H9 (cell line): ENCODE results near the gene DYNC1I2. TPM values are rescaled to one million over a fixed set of nuclear protein-coding genes. Genes with fewer than 3 reads are reported as not detected.

Experiments used
- DNase-seq: peaks from one replicate; pipeline ENCODE4 v3.0.0-alpha.2; 2017
- H2AFZ ChIP-seq: one replicate; pipeline ENCODE4 v1.6.1; 2013; ENCODE audit warnings: mild to moderate bottlenecking, low read length, control low read depth, moderate library complexity
- H2AK5ac ChIP-seq: 2 replicates; pipeline ENCODE4 v1.6.1; 2013; ENCODE audit warnings: low read length, control low read depth, mixed read lengths; ENCODE audit not compliant: insufficient read length
- H2BK120ac ChIP-seq: one replicate; pipeline ENCODE4 v1.6.1; 2013; ENCODE audit warnings: low read depth, mild to moderate bottlenecking, low read length, control low read depth, inconsistent platforms; ENCODE audit not compliant: poor library complexity, severe bottlenecking
- H2BK12ac ChIP-seq: 2 replicates; pipeline ENCODE4 v1.6.1; 2013; ENCODE audit warnings: low read length, control low read depth, mixed read lengths, low read depth; ENCODE audit not compliant: insufficient read length
- H2BK15ac ChIP-seq: 2 replicates; pipeline ENCODE4 v1.6.1; 2013; ENCODE audit warnings: low read depth, low read length, control low read depth
- H2BK20ac ChIP-seq: one replicate; pipeline ENCODE4 v1.6.1; 2013; ENCODE audit warnings: low read depth, mild to moderate bottlenecking, low read length, control low read depth, inconsistent platforms; ENCODE audit not compliant: poor library complexity, severe bottlenecking
- H2BK5ac ChIP-seq: 2 replicates; pipeline ENCODE4 v1.6.1; 2013; ENCODE audit warnings: low read length, control low read depth, mixed read lengths; ENCODE audit not compliant: insufficient read length
- H3K14ac ChIP-seq: 2 replicates; pipeline ENCODE4 v1.6.1; 2013; ENCODE audit warnings: low read length, control low read depth; ENCODE audit not compliant: insufficient read depth
- H3K18ac ChIP-seq: 2 replicates; pipeline ENCODE4 v1.6.1; 2013; ENCODE audit warnings: low read depth, mild to moderate bottlenecking, mixed read lengths, low read length, control low read depth; ENCODE audit not compliant: insufficient read length
- H3K23ac ChIP-seq: 2 replicates; pipeline ENCODE4 v1.6.1; 2013; ENCODE audit warnings: low read length, control low read depth, mixed read lengths, low read depth; ENCODE audit not compliant: insufficient read length
- H3K23me2 ChIP-seq: 2 replicates; pipeline ENCODE4 v1.6.1; 2013; ENCODE audit warnings: low read depth, mild to moderate bottlenecking, mixed read lengths, low read length, control low read depth; ENCODE audit not compliant: insufficient read length, poor library complexity, severe bottlenecking
- H3K27ac ChIP-seq: 2 replicates; pipeline ENCODE4 v1.5.1; 2013; ENCODE audit warnings: low read length, control low read depth, mixed read lengths, low read depth; ENCODE audit not compliant: insufficient read length
- H3K27me3 ChIP-seq: 2 replicates; pipeline ENCODE4 v1.6.1; 2013; ENCODE audit warnings: low read length, control low read depth, inconsistent platforms; ENCODE audit not compliant: insufficient read depth
- H3K4ac ChIP-seq: 2 replicates; pipeline ENCODE4 v1.6.1; 2013; ENCODE audit warnings: low read depth, mild to moderate bottlenecking, control low read depth, inconsistent platforms, low read length, moderate library complexity
- H3K4me1 ChIP-seq: 2 replicates; pipeline ENCODE4 v1.6.1; 2013; ENCODE audit warnings: low read length, control low read depth, inconsistent platforms; ENCODE audit not compliant: insufficient read depth
- H3K4me2 ChIP-seq: 2 replicates; pipeline ENCODE4 v1.6.1; 2013; ENCODE audit warnings: low read length, control low read depth, mixed read lengths; ENCODE audit not compliant: insufficient read length, insufficient read depth
- H3K56ac ChIP-seq: 2 replicates; pipeline ENCODE4 v1.6.1; 2013; ENCODE audit warnings: low read depth, mild to moderate bottlenecking, mixed read lengths, low read length, control low read depth; ENCODE audit not compliant: insufficient read length
- H3K79me1 ChIP-seq: 2 replicates; pipeline ENCODE4 v1.6.1; 2013; ENCODE audit warnings: low read depth, mild to moderate bottlenecking, moderate library complexity, low read length, control low read depth, inconsistent platforms; ENCODE audit not compliant: insufficient read depth, poor library complexity, severe bottlenecking
- H3K79me2 ChIP-seq: 2 replicates; pipeline ENCODE4 v1.6.1; 2013; ENCODE audit warnings: low read length, control low read depth, inconsistent platforms; ENCODE audit not compliant: insufficient read depth
- H3K9ac ChIP-seq: 2 replicates; pipeline ENCODE4 v1.6.1; 2013; ENCODE audit warnings: low read length, control low read depth, mixed read lengths; ENCODE audit not compliant: insufficient read length; ENCODE audit errors: extremely low read depth
- H3K9me3 ChIP-seq: one replicate; pipeline ENCODE4 v1.6.1; 2013; ENCODE audit warnings: low read depth, low read length, inconsistent platforms; ENCODE audit not compliant: control insufficient read depth
- H3T11ph ChIP-seq: one replicate; pipeline ENCODE4 v1.6.1; 2013; ENCODE audit warnings: mild to moderate bottlenecking, low read length, control low read depth, inconsistent platforms
- H4K20me1 ChIP-seq: one replicate; pipeline ENCODE4 v1.6.1; 2013; ENCODE audit not compliant: control insufficient read depth, insufficient read length, insufficient read depth
- H4K5ac ChIP-seq: 2 replicates; pipeline ENCODE4 v1.6.1; 2013; ENCODE audit warnings: low read depth, mild to moderate bottlenecking, mixed read lengths, low read length, control low read depth; ENCODE audit not compliant: insufficient read length
- H4K8ac ChIP-seq: replicated peaks from 2 replicates; pipeline ENCODE4 v1.6.1; 2013; ENCODE audit warnings: low read length, control low read depth, mixed read lengths, low read depth; ENCODE audit not compliant: insufficient read length
- H4K91ac ChIP-seq: 2 replicates; pipeline ENCODE4 v1.6.1; 2013; ENCODE audit warnings: low read depth, mild to moderate bottlenecking, moderate library complexity, mixed read lengths, low read length, control low read depth; ENCODE audit not compliant: insufficient read length
- H3K27ac Mint-ChIP-seq, 3 experiments: 2 replicates in 2 of 3; 3 replicates in 1 of 3; pipeline ENCODE4 v1.8.0; 2020 to 2021; ENCODE audit warnings: mixed read lengths in 3 of 3, mild to moderate bottlenecking in 1 of 3, moderate library complexity in 1 of 3
- H3K27me3 Mint-ChIP-seq: 2 replicates; pipeline ENCODE4 v1.8.0; 2021; ENCODE audit warnings: low read depth, mild to moderate bottlenecking, moderate library complexity, mixed read lengths
- H3K36me3 Mint-ChIP-seq, 3 experiments: 2 replicates in 2 of 3; 3 replicates in 1 of 3; pipeline ENCODE4 v1.8.0; 2020 to 2021; ENCODE audit warnings: low read depth in 3 of 3, mixed read lengths in 3 of 3; ENCODE audit not compliant: insufficient read depth in 1 of 3
- H3K4me1 Mint-ChIP-seq, 2 experiments: 2 replicates each; pipeline ENCODE4 v1.8.0; 2020; ENCODE audit warnings: mixed read lengths in 2 of 2
- H3K4me3 Mint-ChIP-seq, 2 experiments: 2 replicates in 1 of 2; 3 replicates in 1 of 2; pipeline ENCODE4 v1.8.0; 2020 to 2021; ENCODE audit warnings: mild to moderate bottlenecking in 2 of 2, mixed read lengths in 2 of 2, moderate library complexity in 1 of 2
- H3K9me3 Mint-ChIP-seq, 2 experiments: 2 replicates in 1 of 2; 3 replicates in 1 of 2; pipeline ENCODE4 v1.8.0; 2020; ENCODE audit warnings: mild to moderate bottlenecking in 2 of 2, mixed read lengths in 2 of 2, moderate library complexity in 1 of 2
- CTCF ChIP-seq: fragments of 200-600 bp; sonication (generic); conservative IDR thresholded peaks from 3 replicates; pipeline ENCODE4 v1.8.0; 2021; ENCODE audit warnings: antibody characterized with exemption, mild to moderate bottlenecking
- whole genome bisulfite sequencing: extraction: QIAGEN DNeasy Blood & Tissue Kit; methylation state at CpG from one replicate; pipeline ENCODE4 v1.1.7; 2013; ENCODE audit warnings: missing lambda C conversion rate, low lambda C conversion rate, mixed read lengths; ENCODE audit not compliant: insufficient read length; ENCODE audit errors: extremely low coverage; 5-methylcytosine and 5-hydroxymethylcytosine counted together
- total RNA-seq: library from RNA; stranded (reverse); gene quantifications from 2 replicates; pipeline ENCODE4 v1.2.1, GENCODE V29; 2021

Gene DYNC1I2
- total RNA-seq, 1 experiment from 2014 or later, result 73.4 TPM

GRCh38 chr2:171723716-171724683 lies 36.7 kb downstream of the DYNC1I2 start:
- H3K27ac Mint-ChIP-seq, result no peak overlapping the region
- Histone ChIP-seq H4K8ac (no peak overlapping the region), H2BK120ac (no peak overlapping the region), H2BK15ac (no peak overlapping the region), H3K23ac (no peak overlapping the region), H2BK5ac (no peak overlapping the region), H4K91ac (no peak overlapping the region), H3K4me2 (no peak overlapping the region), H3K14ac (no peak overlapping the region), H2BK12ac (no peak overlapping the region), H3K79me1 (no peaks in the 10 kb centered on the region), H2AFZ (no peak overlapping the region), H3K9ac (no peak overlapping the region), H3K27me3 (no peaks in the 10 kb centered on the region), H3T11ph (no peak overlapping the region), H3K9me3 (no peaks in the 10 kb centered on the region), H3K56ac (no peak overlapping the region), H3K18ac (no peak overlapping the region), H3K79me2 (no peaks in the 10 kb centered on the region), H2BK20ac (no peak overlapping the region), H3K4ac (no peak overlapping the region), H3K4me1 (no peaks in the 10 kb centered on the region), H3K23me2 (no peaks in the 10 kb centered on the region), H3K27ac (no peak overlapping the region), H4K20me1 (no peaks in the 10 kb centered on the region), H2AK5ac (no peak overlapping the region), H4K5ac (no peak overlapping the region)
- peak; percentile 42 for DNase-seq
- H3K4me1 Mint-ChIP-seq, result peaks cover 0 to 4% of the 10 kb centered on the region in 2 experiments; a peak in 2 of 4 replicates
- H3K27me3 Mint-ChIP-seq, result no peaks in the 10 kb centered on the region
- peak; percentile 45 for TF ChIP-seq CTCF
- WGBS, result no CpG with 5 or more reads among the region's 12 CpGs
- H3K4me3 Mint-ChIP-seq, result no peak overlapping the region
- peaks cover 0 to 23% (median 23%) of the 10 kb centered on the region in 3 experiments; a peak in 5 of 7 replicates for H3K36me3 Mint-ChIP-seq
- no peaks in the 10 kb centered on the region for H3K9me3 Mint-ChIP-seq
